Ovary (tissue), 9 donors: ENCODE data around the gene SMPDL3B. TPM values are rescaled to one million over a fixed set of nuclear protein-coding genes. Genes with fewer than 3 reads are reported as not detected.
A peak's percentile ranks its signal among the peaks of the same experiment; 100 is the strongest.

Experiments
- DNase-seq, 5 donors: peaks; one replicate each; pipeline ENCODE4 v3.0.0-alpha.2; 2019 to 2020
- H3K27ac ChIP-seq, 2 donors: fragments of 200-600 bp; one replicate each; pipeline versions ENCODE4 v1.5.1 to v1.8.0; 2019 to 2022
- H3K27me3 ChIP-seq: fragments of 200-600 bp; one replicate; pipeline ENCODE4 v1.8.0; 2022
- H3K36me3 ChIP-seq: fragments of 200-600 bp; sonication (generic); one replicate; pipeline ENCODE4 v1.5.1; 2019
- H3K4me1 ChIP-seq: one replicate; pipeline ENCODE4 v1.8.1; 2013; ENCODE audit warnings: mild to moderate bottlenecking, moderate library complexity; ENCODE audit not compliant: insufficient read depth
- H3K4me3 ChIP-seq: fragments of 200-600 bp; sonication (generic); one replicate; pipeline ENCODE4 v1.5.1; 2017
- H3K9me3 ChIP-seq, 2 donors: fragments of 200-600 bp in 1 of 2; sonication (generic) in 1 of 2; one replicate each; pipeline versions ENCODE4 v1.5.1 to v1.8.1; 2013 to 2019; ENCODE audit warnings: mild to moderate bottlenecking in 1 of 2, moderate library complexity in 1 of 2
- CTCF ChIP-seq, 3 donors: fragments of 450-650 bp in 2 of 3; fragments of 200-600 bp in 1 of 3; IDR thresholded peaks; one replicate each; pipeline versions ENCODE4 v1.5.1 to v1.8.0; 2016 to 2022; ENCODE audit warnings: antibody characterized with exemption in 3 of 3, mild to moderate bottlenecking in 1 of 3
- EP300 ChIP-seq: sonication (generic); formaldehyde crosslinking; IDR thresholded peaks from one replicate; pipeline ENCODE4 v1.6.1; 2017; ENCODE audit warnings: antibody characterized with exemption
- POLR2A ChIP-seq: fragments of 450-650 bp; IDR thresholded peaks from one replicate; pipeline ENCODE4 v1.6.1; 2017; ENCODE audit warnings: antibody characterized with exemption, mild to moderate bottlenecking, moderate library complexity
- WGBS, 3 donors: extraction: QIAGEN DNeasy Blood & Tissue Kit in 1 of 3; methylation state at CpG; one replicate each; pipeline versions ENCODE4 v1.1.5 to v1.1.7; 2013 to 2017; 5-methylcytosine and 5-hydroxymethylcytosine counted together
- intact Hi-C, 4 donors: fragments of 100-400 bp; cut with DNase I; formaldehyde crosslinking; loops; one replicate each; pipeline versions ENCODE4 v1.11.0 to v1.15.1; 2022 to 2023
- polyA plus RNA-seq, 2 donors: library from polyadenylated mRNA; stranded (reverse); fragments of 200-250 nt in 1 of 2; fragments of 350-450 nt in 1 of 2; fragmentation: Illumina TruSeq in 1 of 2; extraction: RNeasy Lipid Tissue Mini Kit (QIAGEN cat#74804) in 1 of 2; gene quantifications; one replicate each; pipeline ENCODE4 v1.2.3, GENCODE V29; 2013 to 2014
- total RNA-seq, 7 donors: library from RNA; depleted of rRNA in 2 of 7; stranded (reverse); fragments of >200 nt in 2 of 7; fragmentation: NEBNext Ultra II Directional in 3 of 7; extraction: Animal tissue kit (Norgen Biotek cat#: 25700) in 3 of 7; gene quantifications; one replicate each; pipeline versions ENCODE4 v1.1.0 to v1.2.4, GENCODE V29; 2016 to 2023
- donor health status: DM: no; HTN: no; CAD: no; lungs with moderate emphysema.
- donor health status: DM: no; HTN: no; CAD: no.
- donor health status: Bipolar disorder and iron deficiency.
- donor health status: DM: yes; HTN: yes; CAD: no.
- donor health status: DM: no; HTN: no; CAD: no.
- donor health status: DM: yes; HTN: yes; CAD: no.

Gene SMPDL3B
- total and polyA plus RNA-seq, 9 donors, result 0.23 to 21.1 (median 0.74) TPM; not detected in 2

DNA sequence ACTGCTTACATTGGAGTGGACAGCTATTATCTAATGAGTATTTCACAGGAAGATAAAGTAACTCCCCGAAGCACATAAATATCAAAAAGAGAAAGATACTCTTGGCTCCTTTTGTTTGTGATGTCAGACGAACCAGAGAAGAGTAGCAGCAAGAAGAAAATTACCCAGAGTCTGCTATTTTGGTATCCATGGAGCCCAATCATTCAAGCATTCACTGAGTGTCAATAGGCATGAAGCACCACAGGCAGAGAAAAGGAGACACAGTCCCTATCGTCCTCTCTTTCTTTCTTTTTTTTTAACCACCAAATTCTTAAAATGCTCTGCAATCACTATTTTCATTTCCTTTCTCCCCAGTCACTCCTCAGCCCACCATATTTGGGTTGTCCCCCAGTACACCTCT, 40.3 kb upstream of the SMPDL3B start:
- Histone ChIP-seq H3K27ac (no peak overlapping the region), H3K4me3 (no peak overlapping the region), H3K27me3 (no peaks in the 10 kb centered on the region), H3K4me1 (no peaks in the 10 kb centered on the region), H3K9me3 (no peaks in the 10 kb centered on the region), H3K36me3 (no peaks in the 10 kb centered on the region)
- intact Hi-C loops, result no loop called here
- 53 to 62% (median 58%) methylated on average over 3 of the region's 3 CpGs for WGBS, 3 donors
- DNase-seq, result no peak
- TF ChIP-seq EP300 (no peak), POLR2A (no peak), CTCF (IDR thresholded peaks at IDR 0.05) (no peak)

- DNase-seq, result no peak
- no peak overlapping the region for H3K4me3 ChIP-seq
- H3K36me3 ChIP-seq, result no peaks in the 10 kb centered on the region
- intact Hi-C loops, result no loop called here
- no peak overlapping the region for H3K27ac ChIP-seq
- H3K9me3 ChIP-seq, result no peaks in the 10 kb centered on the region
- no peaks in the 10 kb centered on the region for H3K27me3 ChIP-seq
- no peak for TF ChIP-seq EP300
- no peak for TF ChIP-seq POLR2A
- TF ChIP-seq CTCF (IDR thresholded peaks at IDR 0.05), result no peak
- WGBS, 3 donors, result 47 to 74% (median 53%) methylated on average over 2 of the region's 2 CpGs
- H3K4me1 ChIP-seq, result no peaks in the 10 kb centered on the region
These were observed 28.0 kb upstream of the SMPDL3B start for GRCh38 chr1:27906759-27907158.

- Histone ChIP-seq H3K36me3 (no peaks in the 10 kb centered on the region), H3K4me3 (no peak overlapping the region), H3K27ac (no peak overlapping the region), H3K9me3 (no peaks in the 10 kb centered on the region), H3K4me1 (no peaks in the 10 kb centered on the region), H3K27me3 (no peaks in the 10 kb centered on the region)
- TF ChIP-seq EP300, result no peak
- WGBS, 3 donors, result 97 to 100% (median 100%) methylated on average over 1 of the region's 1 CpG
- intact Hi-C loops, result no loop called here
- no peak for DNase-seq
These were observed 22.4 kb upstream of the SMPDL3B start for GRCh38 chr1:27912429-27912828.

GRCh38 chr1:27915082-27915575, 19.7 kb upstream of the SMPDL3B start:
- TF ChIP-seq CTCF (IDR thresholded peaks at IDR 0.05) (no peak), POLR2A (no peak), EP300 (no peak)
- H3K4me1 ChIP-seq, result no peaks in the 10 kb centered on the region
- no peak for DNase-seq
- 55 to 62% (median 57%) methylated on average over 7 of the region's 7 CpGs for WGBS, 3 donors
- intact Hi-C loops, result no loop called here
- peak overlapping the region in 1 of 2 donors; percentile 68 for H3K27ac ChIP-seq
- no peaks in the 10 kb centered on the region for H3K9me3 ChIP-seq
- H3K36me3 ChIP-seq, result no peaks in the 10 kb centered on the region
- H3K27me3 ChIP-seq, result no peaks in the 10 kb centered on the region
- H3K4me3 ChIP-seq, result peak overlapping the region; percentile 13

- 81 to 87% (median 84%) methylated on average over 3 of the region's 3 CpGs for WGBS, 3 donors
- no peak for DNase-seq
- Histone ChIP-seq H3K27ac (no peak overlapping the region), H3K4me3 (no peak overlapping the region), H3K9me3 (no peaks in the 10 kb centered on the region), H3K27me3 (no peaks in the 10 kb centered on the region), H3K4me1 (no peaks in the 10 kb centered on the region), H3K36me3 (no peaks in the 10 kb centered on the region)
- intact Hi-C loops, result no loop called here
- TF ChIP-seq EP300 (no peak), POLR2A (no peak), CTCF (IDR thresholded peaks at IDR 0.05) (no peak)
These were observed 12.5 kb upstream of the SMPDL3B start for GRCh38 chr1:27922272-27922671.
